Spleen (tissue), 11 donors: ENCODE data around the gene GPHN. TPM values are rescaled to one million over a fixed set of nuclear protein-coding genes. Genes with fewer than 3 reads are reported as not detected.

Source experiments
- DNase-seq: peaks from one replicate; pipeline ENCODE4 v3.0.0-alpha.2; 2020
- H3K27ac ChIP-seq, 8 donors: fragments of 200-600 bp; sonication (generic) in 7 of 8; 1 replicate in 4 of 8; 2 replicates in 4 of 8; pipeline versions ENCODE4 v1.5.0 to v1.8.0; 2016 to 2021; ENCODE audit warnings: inconsistent platforms in 4 of 8, mild to moderate bottlenecking in 4 of 8, moderate library complexity in 1 of 8
- H3K27me3 ChIP-seq, 7 donors: fragments of 200-600 bp; sonication (generic) in 6 of 7; replicated peaks in 1 of 7; 1 replicate in 4 of 7; 2 replicates in 3 of 7; pipeline versions ENCODE4 v1.5.0 to v1.8.0; 2016 to 2021; ENCODE audit warnings: inconsistent platforms in 3 of 7, mild to moderate bottlenecking in 1 of 7
- H3K36me3 ChIP-seq, 6 donors: fragments of 200-600 bp; sonication (generic) in 5 of 6; 1 replicate in 4 of 6; 2 replicates in 2 of 6; pipeline versions ENCODE4 v1.5.0 to v1.8.0; 2016 to 2021; ENCODE audit warnings: inconsistent platforms in 2 of 6
- H3K4me1 ChIP-seq, 6 donors: fragments of 200-600 bp; sonication (generic) in 5 of 6; 1 replicate in 3 of 6; 2 replicates in 3 of 6; pipeline versions ENCODE4 v1.5.0 to v1.8.0; 2016 to 2021; ENCODE audit warnings: inconsistent platforms in 3 of 6
- H3K4me3 ChIP-seq, 8 donors: fragments of 200-600 bp; sonication (generic) in 7 of 8; 1 replicate in 4 of 8; 2 replicates in 4 of 8; pipeline versions ENCODE4 v1.5.0 to v1.8.0; 2016 to 2021; ENCODE audit warnings: inconsistent platforms in 4 of 8, mild to moderate bottlenecking in 4 of 8, moderate library complexity in 2 of 8
- H3K9me3 ChIP-seq, 8 donors: fragments of 200-600 bp; sonication (generic) in 7 of 8; 1 replicate in 4 of 8; 2 replicates in 4 of 8; pipeline versions ENCODE4 v1.5.0 to v1.8.0; 2016 to 2021; ENCODE audit warnings: inconsistent platforms in 4 of 8
- CTCF ChIP-seq, 11 experiments: fragments of 200-600 bp in 7 of 11; fragments of 450-650 bp in 4 of 11; sonication (generic) in 4 of 11; IDR thresholded peaks in 8 of 11; conservative IDR thresholded peaks in 3 of 11; 1 replicate in 7 of 11; 2 replicates in 4 of 11; pipeline versions ENCODE4 v1.4.0 to v1.8.0; 2016 to 2021; ENCODE audit warnings: antibody characterized with exemption in 11 of 11, inconsistent platforms in 4 of 11, mild to moderate bottlenecking in 1 of 11
- POLR2A ChIP-seq, 3 donors: fragments of 450-650 bp; IDR thresholded peaks; one replicate each; pipeline ENCODE4 v1.5.1; 2017; ENCODE audit warnings: antibody characterized with exemption in 3 of 3, mild to moderate bottlenecking in 1 of 3
- POLR2AphosphoS5 ChIP-seq, 3 donors: sonication (generic); formaldehyde crosslinking; IDR thresholded peaks; one replicate each; pipeline ENCODE4 v1.5.1; 2017; ENCODE audit warnings: antibody characterized with exemption in 3 of 3
- WGBS, 5 donors: extraction: QIAGEN DNeasy Blood & Tissue Kit in 3 of 5; methylation state at CpG; one replicate each; pipeline versions ENCODE4 v1.1.5 to v1.1.7; 2013 to 2018; 5-methylcytosine and 5-hydroxymethylcytosine counted together
- intact Hi-C: fragments of 100-400 bp; cut with DNase I; formaldehyde crosslinking; loops from one replicate; pipeline ENCODE4 v1.15.0; 2023; ENCODE audit warnings: low total_unique reads
- polyA plus RNA-seq, 3 donors: library from polyadenylated mRNA; stranded (reverse); fragments of 200-250 nt; gene quantifications; one replicate each; pipeline ENCODE4 v1.2.1, GENCODE V29; 2013
- total RNA-seq, 7 donors: library from RNA; depleted of rRNA in 3 of 7; stranded (reverse); fragments of >200 nt in 3 of 7; fragmentation: NEBNext Ultra II Directional in 4 of 7; extraction: Animal tissue kit (Norgen Biotek cat#: 25700) in 4 of 7; gene quantifications; one replicate each; pipeline versions ENCODE4 v1.1.0 to v1.2.1, GENCODE V29; 2016 to 2021
- donor health status: healthy with polysubstance abuse.
- donor health status: DM: no; HTN: no; CAD: no; lungs with moderate emphysema.
- donor health status: DM: no; HTN: no; CAD: no.
- donor health status: Bipolar disorder and iron deficiency.
- donor health status: healthy.
- donor health status: DM: no; HTN: no; CAD: no.
- donor health status: DM: yes; HTN: yes; CAD: no.

GPHN gene
- total and polyA plus RNA-seq, 10 donors, result 9.0 to 26.9 (median 15.7) TPM

GRCh38 chr14:66758031-66758613 lies 250.2 kb downstream of the GPHN start:
- DNase-seq, result no peak
- TF ChIP-seq POLR2A (IDR thresholded peaks at IDR 0.05) (no peak), POLR2AphosphoS5 (IDR thresholded peaks at IDR 0.05) (no peak), CTCF (IDR thresholded peaks at IDR 0.05 in 8 of 11, conservative IDR thresholded peaks at IDR 0.05 in 3 of 11) (no peak)
- WGBS, 5 donors, result 84 to 93% (median 87%) methylated on average over 6 of the region's 6 CpGs
- Histone ChIP-seq H3K9me3 (no peaks in the 10 kb centered on the region), H3K4me3 (no peak overlapping the region), H3K36me3 (no peaks in the 10 kb centered on the region), H3K27ac (no peak overlapping the region), H3K27me3 (no peaks in the 10 kb centered on the region), H3K4me1 (no peaks in the 10 kb centered on the region)
- intact Hi-C loops, result no loop called here

GRCh38 chr14:66772146-66772545 lies 264.2 kb downstream of the GPHN start:
- H3K4me1 ChIP-seq, result no peaks in the 10 kb centered on the region
- 80 to 92% (median 88%) methylated on average over 2 of the region's 2 CpGs for WGBS, 5 donors
- H3K36me3 ChIP-seq, result peaks cover 0 to 4% (median 0%) of the 10 kb centered on the region in 6 donors
- TF ChIP-seq POLR2A (IDR thresholded peaks at IDR 0.05) (no peak), POLR2AphosphoS5 (IDR thresholded peaks at IDR 0.05) (no peak), CTCF (IDR thresholded peaks at IDR 0.05 in 8 of 11, conservative IDR thresholded peaks at IDR 0.05 in 3 of 11) (no peak)
- no peak overlapping the region for H3K27ac ChIP-seq
- intact Hi-C loops, result no loop called here
- peaks cover 0 to 4% (median 0%) of the 10 kb centered on the region in 8 donors for H3K9me3 ChIP-seq
- H3K4me3 ChIP-seq, result no peak overlapping the region
- no peaks in the 10 kb centered on the region for H3K27me3 ChIP-seq
- DNase-seq, result no peak

DNA sequence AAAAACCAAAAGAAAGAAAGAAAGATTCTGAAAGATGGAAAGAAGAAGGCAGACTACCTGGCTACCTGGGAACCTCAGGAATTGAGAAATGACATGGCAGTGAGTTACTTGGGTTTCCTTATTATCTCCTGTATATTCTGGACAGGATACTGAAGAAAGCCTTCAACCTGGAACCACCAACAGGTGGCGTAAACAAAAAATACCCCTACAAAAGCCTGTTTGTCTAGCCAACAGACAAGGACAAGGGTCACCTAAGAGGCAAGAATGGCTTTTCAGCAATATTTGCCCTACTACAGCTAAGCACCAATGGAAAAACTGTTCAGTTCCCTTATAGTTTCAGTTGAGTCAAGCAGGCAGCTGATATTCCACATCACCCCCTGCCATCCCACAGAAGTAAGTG lies 274.9 kb downstream of the GPHN start:
- Histone ChIP-seq H3K27me3 (no peaks in the 10 kb centered on the region), H3K36me3 (no peaks in the 10 kb centered on the region), H3K4me1 (no peaks in the 10 kb centered on the region), H3K27ac (no peak overlapping the region), H3K9me3 (no peaks in the 10 kb centered on the region), H3K4me3 (no peak overlapping the region)
- intact Hi-C loops, result no loop called here
- TF ChIP-seq CTCF (IDR thresholded peaks at IDR 0.05 in 8 of 11, conservative IDR thresholded peaks at IDR 0.05 in 3 of 11), result no peak
- TF ChIP-seq POLR2A (IDR thresholded peaks at IDR 0.05), result no peak
- no peak for TF ChIP-seq POLR2AphosphoS5 (IDR thresholded peaks at IDR 0.05)
- no peak for DNase-seq
- WGBS, 5 donors, result 94 to 100% (median 95%) methylated on average over 1 of the region's 1 CpG

- Histone ChIP-seq H3K4me3 (no peak overlapping the region), H3K27ac (no peak overlapping the region), H3K9me3 (peaks cover 3 to 56% (median 44%) of the 10 kb centered on the region in 8 donors), H3K27me3 (no peaks in the 10 kb centered on the region), H3K4me1 (no peaks in the 10 kb centered on the region), H3K36me3 (no peaks in the 10 kb centered on the region)
- no peak for DNase-seq
- intact Hi-C loops, result no loop called here
- WGBS, 5 donors, result 88 to 98% (median 92%) methylated on average over 1 of the region's 1 CpG
- TF ChIP-seq POLR2AphosphoS5 (IDR thresholded peaks at IDR 0.05) (no peak), POLR2A (IDR thresholded peaks at IDR 0.05) (no peak), CTCF (IDR thresholded peaks at IDR 0.05 in 8 of 11, conservative IDR thresholded peaks at IDR 0.05 in 3 of 11) (no peak)
Observed at GRCh38 chr14:66790101-66790500, 282.2 kb downstream of the GPHN start.
